GM06990 (cell line): ENCODE measurements around the gene BSG.

Experiments used
- DNase-seq: peaks from one replicate; pipeline ENCODE4 v3.0.0-alpha.2; 2011; ENCODE audit not compliant: insufficient read length; ENCODE audit errors: extremely low read depth
- H3K27me3 ChIP-seq: replicated peaks from 2 replicates; pipeline ENCODE4 v1.6.0; 2011; ENCODE audit warnings: low read length; ENCODE audit not compliant: control insufficient read depth, insufficient read depth
- H3K36me3 ChIP-seq: 2 replicates; pipeline ENCODE4 v1.5.1; 2011; ENCODE audit warnings: low read length; ENCODE audit not compliant: control insufficient read depth, insufficient read depth
- H3K4me3 ChIP-seq: replicated peaks from 2 replicates; pipeline ENCODE4 v1.5.1; 2011; ENCODE audit warnings: low read depth, mild to moderate bottlenecking, control low read depth, low read length
- CTCF ChIP-seq: IDR thresholded peaks from 2 replicates; pipeline ENCODE4 v1.5.1; 2011; ENCODE audit warnings: low read length, control low read depth, mild to moderate bottlenecking, inconsistent platforms; ENCODE audit not compliant: insufficient read depth, poor library complexity, severe bottlenecking

BSG gene

GRCh38 chr19:555474-555808 lies 17.0 kb upstream of the BSG start:
- no peak for DNase-seq
- no peak overlapping the region for H3K4me3 ChIP-seq
- H3K36me3 ChIP-seq = no peaks in the 10 kb centered on the region
- TF ChIP-seq CTCF = no peak
- no peaks in the 10 kb centered on the region for H3K27me3 ChIP-seq

- no peaks in the 10 kb centered on the region for H3K27me3 ChIP-seq
- no peak for TF ChIP-seq CTCF
- DNase-seq = no peak
- no peaks in the 10 kb centered on the region for H3K36me3 ChIP-seq
- no peak overlapping the region for H3K4me3 ChIP-seq
These were observed 15.6 kb upstream of the BSG start for GRCh38 chr19:556611-557382.

- H3K27me3 ChIP-seq = no peaks in the 10 kb centered on the region
- H3K36me3 ChIP-seq = no peaks in the 10 kb centered on the region
- H3K4me3 ChIP-seq = no peak overlapping the region
- DNase-seq = no peak
- TF ChIP-seq CTCF = no peak
These were observed 13.5 kb upstream of the BSG start for GRCh38 chr19:558770-559439.

GRCh38 chr19:560121-560520 lies 12.3 kb upstream of the BSG start:
- DNase-seq = no peak
- TF ChIP-seq CTCF = no peak

GRCh38 chr19:566403-566802 lies 6.0 kb upstream of the BSG start:
- H3K27me3 ChIP-seq = no peaks in the 10 kb centered on the region
- no peaks in the 10 kb centered on the region for H3K36me3 ChIP-seq
- no peak overlapping the region for H3K4me3 ChIP-seq
- no peak for TF ChIP-seq CTCF
- DNase-seq = no peak

More at GRCh38 chr19:560121-560520, 12.3 kb upstream of the BSG start:
- no peaks in the 10 kb centered on the region for H3K27me3 ChIP-seq
- H3K4me3 ChIP-seq = no peak overlapping the region; the same call in 1 of the 2 replicates
- H3K36me3 ChIP-seq = no peaks in the 10 kb centered on the region

- DNase-seq = no peak
- no peak for TF ChIP-seq CTCF
- Histone ChIP-seq H3K27me3 (no peaks in the 10 kb centered on the region), H3K36me3 (no peaks in the 10 kb centered on the region), H3K4me3 (no peak overlapping the region)
These were observed 5.6 kb upstream of the BSG start for GRCh38 chr19:566844-567243.
